Choroid plexus epithelial cell (primary cell): ENCODE data around the gene MS4A13.

ENCODE experiments used
- DNase-seq: peaks from one replicate; pipeline ENCODE4 v3.0.0-alpha.2; 2010; ENCODE audit warnings: low read depth
- H3K4me3 ChIP-seq: 2 replicates; pipeline ENCODE4 v1.5.1; 2011; ENCODE audit warnings: low read depth, mild to moderate bottlenecking, control low read depth, low read length, moderate library complexity
- CTCF ChIP-seq: conservative IDR thresholded peaks from 2 replicates; pipeline ENCODE4 v1.5.1; 2011; ENCODE audit warnings: low read depth, mild to moderate bottlenecking, control low read depth, inconsistent platforms, low read length, moderate library complexity

MS4A13 gene

DNA sequence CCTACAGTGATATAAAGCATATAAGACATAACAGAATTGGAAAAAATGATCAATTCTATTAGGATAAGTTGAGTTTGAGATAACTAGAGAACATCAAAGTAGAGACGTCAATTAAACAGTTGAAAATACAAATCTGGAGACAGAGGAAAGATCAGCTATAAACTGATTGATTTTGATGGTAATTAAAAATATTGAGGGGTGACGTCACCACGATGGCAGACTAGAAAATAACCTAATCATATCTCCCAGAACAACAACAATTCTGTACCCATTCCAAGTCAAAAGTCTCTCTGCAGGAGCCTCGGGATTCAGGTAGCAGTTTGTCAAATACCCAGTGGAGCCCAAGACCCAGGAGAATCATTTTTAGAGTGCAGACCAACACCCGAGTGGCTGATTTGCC lies 28.9 kb downstream of the MS4A13 start:
- no peak for TF ChIP-seq CTCF
- no peak for DNase-seq
- H3K4me3 ChIP-seq, result no peak overlapping the region

- DNase-seq, result no peak
- H3K4me3 ChIP-seq, result no peak overlapping the region
- TF ChIP-seq CTCF, result no peak
Observed at GRCh38 chr11:60561254-60561653, 46.1 kb downstream of the MS4A13 start.

DNA sequence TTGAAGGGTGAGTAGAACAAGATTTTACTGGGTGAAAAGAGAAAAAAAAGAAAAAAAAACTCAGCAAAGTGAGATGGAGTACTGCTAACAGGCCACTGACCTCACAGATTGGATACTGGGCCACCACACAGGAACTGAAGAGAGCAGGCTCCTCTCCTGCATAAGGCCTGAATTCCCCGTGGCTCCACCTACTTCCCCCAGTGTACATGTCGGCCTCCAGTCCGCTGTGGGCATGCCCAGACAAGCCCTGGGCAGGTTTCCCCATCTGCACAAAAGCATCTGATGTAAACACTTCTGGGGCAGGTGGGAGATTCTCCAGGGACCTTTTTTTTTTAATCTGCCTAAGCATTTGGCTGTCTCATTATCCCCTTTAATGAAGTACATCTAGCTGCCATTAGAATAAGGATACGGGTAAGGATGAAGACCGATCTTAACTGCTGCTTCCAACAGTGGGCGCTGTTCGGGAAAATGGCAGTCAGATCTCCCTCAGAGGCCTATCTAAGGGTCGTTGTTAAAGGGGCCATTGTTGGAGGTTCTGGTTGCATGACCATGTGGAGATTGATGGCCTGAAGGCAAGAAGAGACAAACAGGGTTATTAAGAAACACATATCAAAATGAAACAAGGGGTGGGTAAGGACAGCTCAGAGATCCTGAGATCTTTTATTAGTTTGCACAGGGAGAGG lies 48.5 kb downstream of the MS4A13 start:
- H3K4me3 ChIP-seq, result no peak overlapping the region
- DNase-seq, result peak; percentile 1
- no peak for TF ChIP-seq CTCF

DNA sequence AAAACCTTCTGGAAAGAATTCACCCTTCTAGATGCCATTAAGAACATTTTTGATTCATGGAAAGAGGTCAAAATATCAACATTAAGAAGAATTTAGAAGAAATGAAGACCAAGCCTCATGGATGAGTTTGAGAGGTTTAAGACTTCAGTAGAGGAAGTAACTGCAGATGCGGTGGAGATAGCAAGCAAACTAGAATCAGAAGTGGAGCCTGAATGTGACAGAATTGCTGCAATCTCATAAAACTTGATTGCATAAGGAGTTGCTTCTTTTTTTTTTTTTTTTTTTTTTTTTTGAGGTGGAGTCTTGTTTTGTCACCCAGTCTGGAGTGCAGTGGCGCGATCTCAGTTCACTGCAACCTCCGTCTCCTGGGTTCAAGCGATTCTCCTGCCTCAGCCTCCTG lies 51.6 kb downstream of the MS4A13 start:
- no peak overlapping the region for H3K4me3 ChIP-seq
- no peak for TF ChIP-seq CTCF
- DNase-seq, result no peak

- TF ChIP-seq CTCF, result no peak
- no peak for DNase-seq
- no peak overlapping the region for H3K4me3 ChIP-seq
Observed at GRCh38 chr11:60570970-60571369, 55.8 kb downstream of the MS4A13 start.

- peak; percentile 0 for DNase-seq
- H3K4me3 ChIP-seq, result no peak overlapping the region
- TF ChIP-seq CTCF, result no peak
Observed at GRCh38 chr11:60589611-60590010, 74.4 kb downstream of the MS4A13 start.
